CD1c-positive myeloid dendritic cell (primary cell): ENCODE results near the gene TMEM175.

Experiments used
- DNase-seq: peaks from one replicate; pipeline ENCODE4 v3.0.0-alpha.2; 2016; ENCODE audit errors: extremely low spot score

TMEM175 gene

GRCh38 chr4:898869-899555 lies 33.2 kb upstream of the TMEM175 start:
- DNase-seq = no peak

GRCh38 chr4:899556-899906 lies 32.7 kb upstream of the TMEM175 start:
- DNase-seq = no peak

GRCh38 chr4:900073-900472 lies 32.2 kb upstream of the TMEM175 start:
- no peak for DNase-seq

- no peak for DNase-seq
These were observed 31.5 kb upstream of the TMEM175 start for GRCh38 chr4:900721-901120.

- DNase-seq = no peak
These were observed 30.9 kb upstream of the TMEM175 start for GRCh38 chr4:901192-901910.

GRCh38 chr4:903066-904046 lies 28.9 kb upstream of the TMEM175 start:
- DNase-seq = no peak

GRCh38 chr4:905485-906338 lies 26.5 kb upstream of the TMEM175 start:
- no peak for DNase-seq

- no peak for DNase-seq
These were observed 25.7 kb upstream of the TMEM175 start for GRCh38 chr4:906339-907102.

- DNase-seq = no peak
These were observed 25.2 kb upstream of the TMEM175 start for GRCh38 chr4:907103-907400.

GRCh38 chr4:907691-908425 lies 24.4 kb upstream of the TMEM175 start:
- no peak for DNase-seq

- DNase-seq = no peak
These were observed 23.1 kb upstream of the TMEM175 start for GRCh38 chr4:909131-909571.

GRCh38 chr4:909821-910220 lies 22.4 kb upstream of the TMEM175 start:
- no peak for DNase-seq

- no peak for DNase-seq
These were observed 21.7 kb upstream of the TMEM175 start for GRCh38 chr4:910366-911091.

GRCh38 chr4:911221-911751 lies 21.0 kb upstream of the TMEM175 start:
- DNase-seq = no peak

GRCh38 chr4:911871-912490 lies 20.3 kb upstream of the TMEM175 start:
- no peak for DNase-seq

- DNase-seq = no peak
These were observed 19.5 kb upstream of the TMEM175 start for GRCh38 chr4:912548-913279.

GRCh38 chr4:913280-913618 lies 19.0 kb upstream of the TMEM175 start:
- DNase-seq = no peak

GRCh38 chr4:914531-914930 lies 17.7 kb upstream of the TMEM175 start:
- no peak for DNase-seq
